K562 (cell line): ENCODE results near the gene SIGLEC5. TPM values are rescaled to one million over a fixed set of nuclear protein-coding genes. Genes with fewer than 3 reads are reported as not detected.
"Not testable (repeated sequence)": the region's sequence is repeated elsewhere in the genome, so short reads cannot be mapped to it uniquely, and the experiment has no call there.

Experiments used
- ATAC-seq: fragments of 200-7000 bp; cut with Tn5 transposase; 3 replicates; pipeline ENCODE4 v1.9.1; 2020; ENCODE audit warnings: moderate library complexity
- BruUV-seq: library from RNA; stranded (reverse); fragments of 400-500 nt; replicated peaks from 2 replicates; lab custom pipeline; 2021; lab: Mats Ljungman, UMichigan
- CTCF ChIA-PET: fragments of 300-600 bp; formaldehyde crosslinking; extraction: SDS; loops from one replicate; lab custom pipeline; 2021; ENCODE audit warnings: low intra/inter-chr PET ratio; lab: Yijun Ruan, JAX
- POLR2A ChIA-PET: fragments of 300-600, 350-650 bp; sonication (Branson Sonifier 250); formaldehyde crosslinking; extraction: SDS; loops from one replicate; lab custom pipeline; 2021; ENCODE audit warnings: antibody characterized with exemption, inconsistent platforms; lab: Yijun Ruan, JAX
- DNase-seq, 4 experiments: peaks; one replicate each; pipeline versions ENCODE4 v3.0.0 to v3.0.0-alpha.2; 2011 to 2018; ENCODE audit warnings: low spot score in 3 of 4, mixed read lengths in 3 of 4; ENCODE audit errors: extremely low read depth in 1 of 4
- FAIRE-seq: peaks from 2 replicates; lab custom pipeline; 2011; peaks lifted over from hg19 to GRCh38; lab: Jason Lieb, UNC
- H2AFZ ChIP-seq: 2 replicates; pipeline ENCODE4 v1.6.0; 2011; ENCODE audit warnings: low read depth, low read length, control low read depth, inconsistent platforms
- H3K27ac ChIP-seq: fragments of 200-600 bp; 3 replicates; pipeline ENCODE4 v1.8.0; 2011; ENCODE audit warnings: low read depth, mild to moderate bottlenecking, control low read depth, inconsistent platforms, low read length, moderate library complexity, mixed read lengths; ENCODE audit errors: extremely low read depth
- H3K27me3 ChIP-seq, 2 experiments: fragments of 300-600 bp in 1 of 2; 2 replicates in 1 of 2; 3 replicates in 1 of 2; pipeline versions ENCODE4 v1.6.0 to v1.8.0; 2011; ENCODE audit warnings: inconsistent platforms in 2 of 2, low read length in 2 of 2, mild to moderate bottlenecking in 1 of 2, mixed read lengths in 1 of 2, moderate library complexity in 1 of 2; ENCODE audit not compliant: control insufficient read depth in 2 of 2, insufficient read depth in 2 of 2
- H3K36me3 ChIP-seq: fragments of 300-600 bp; 3 replicates; pipeline ENCODE4 v1.8.0; 2011; ENCODE audit warnings: mild to moderate bottlenecking, low read length, inconsistent platforms; ENCODE audit not compliant: control insufficient read depth, insufficient read depth
- H3K4me1 ChIP-seq, 2 experiments: fragments of 200-600 bp in 1 of 2; replicated peaks in 1 of 2; 2 replicates in 1 of 2; 3 replicates in 1 of 2; pipeline versions ENCODE4 v1.5.1 to v1.8.0; 2011; ENCODE audit warnings: inconsistent platforms in 2 of 2, low read length in 2 of 2, mild to moderate bottlenecking in 1 of 2, mixed read lengths in 1 of 2, moderate library complexity in 1 of 2; ENCODE audit not compliant: control insufficient read depth in 2 of 2, insufficient read depth in 2 of 2
- H3K4me2 ChIP-seq: 2 replicates; pipeline ENCODE4 v1.6.1; 2011; ENCODE audit warnings: low read length, control low read depth, inconsistent platforms, mixed read lengths; ENCODE audit not compliant: insufficient read depth
- H3K4me3 ChIP-seq: fragments of 200-600 bp; sonication (generic), shearing (Covaris generic); 2 replicates; pipeline ENCODE4 v1.5.1; 2016; ENCODE audit warnings: control low read depth, inconsistent platforms
- H3K79me2 ChIP-seq: fragments of 200-600 bp; 3 replicates; pipeline ENCODE4 v1.8.0; 2011; ENCODE audit warnings: low read length, inconsistent platforms; ENCODE audit not compliant: control insufficient read depth, insufficient read depth
- H3K9ac ChIP-seq, 2 experiments: 2 replicates each; pipeline versions ENCODE4 v1.6.0 to v1.6.1; 2011; ENCODE audit warnings: low read depth in 2 of 2, low read length in 2 of 2, control low read depth in 1 of 2, inconsistent platforms in 1 of 2, mild to moderate bottlenecking in 1 of 2, mixed read lengths in 1 of 2; ENCODE audit not compliant: insufficient read depth in 1 of 2
- H3K9me1 ChIP-seq: one replicate; pipeline ENCODE4 v1.6.0; 2011; ENCODE audit warnings: inconsistent platforms, mild to moderate bottlenecking, low read length, moderate library complexity; ENCODE audit not compliant: control insufficient read depth, insufficient read depth
- H3K9me3 ChIP-seq: replicated peaks from 2 replicates; pipeline ENCODE4 v1.5.1; 2011; ENCODE audit warnings: low read depth, low read length, inconsistent platforms; ENCODE audit not compliant: control insufficient read depth, insufficient read depth
- H4K20me1 ChIP-seq: replicated peaks from 2 replicates; pipeline ENCODE4 v1.6.1; 2011; ENCODE audit warnings: low read length, inconsistent platforms, mixed read lengths; ENCODE audit not compliant: control insufficient read depth, insufficient read depth
- BRD4 ChIP-seq: fragments of 200-600 bp; sonication (generic); IDR thresholded peaks from 2 replicates; pipeline ENCODE4 v1.6.1; 2017; ENCODE audit warnings: inconsistent platforms
- C11orf30 ChIP-seq: fragments of 450-650 bp; IDR thresholded peaks from 2 replicates; pipeline ENCODE4 v1.6.1; 2016; ENCODE audit warnings: low read depth, mild to moderate bottlenecking
- CTCF ChIP-seq, 3 experiments: IDR thresholded peaks in 2 of 3; conservative IDR thresholded peaks in 1 of 3; 2 replicates each; pipeline ENCODE4 v1.5.1; 2011 to 2012; ENCODE audit warnings: low read length in 3 of 3, mild to moderate bottlenecking in 3 of 3, control low read depth in 2 of 3, improper control_type of control experiment in 1 of 3, inconsistent platforms in 1 of 3, low read depth in 1 of 3, mixed read lengths in 1 of 3, moderate library complexity in 1 of 3; ENCODE audit not compliant: insufficient read depth in 2 of 3
- GTF2A2 ChIP-seq: IDR thresholded peaks from 2 replicates; pipeline ENCODE4 v1.6.1; 2016; ENCODE audit warnings: mild to moderate bottlenecking, missing genetic modification characterization, missing compliant biosample characterization
- MAFG ChIP-seq: fragments of 450-650 bp; conservative IDR thresholded peaks from 2 replicates; pipeline ENCODE4 v1.6.1; 2016; ENCODE audit warnings: missing genetic modification characterization, missing compliant biosample characterization
- MED1 ChIP-seq: sonication (generic); formaldehyde crosslinking; IDR thresholded peaks from 2 replicates; pipeline ENCODE4 v1.8.1; 2023; ENCODE audit warnings: missing genetic modification reagents, borderline replicate concordance
- NFYB ChIP-seq: IDR thresholded peaks from 2 replicates; pipeline ENCODE4 v1.6.1; 2011; ENCODE audit warnings: mild to moderate bottlenecking, moderate library complexity; ENCODE audit not compliant: insufficient read length; ENCODE audit errors: extremely low read depth
- RAD21 ChIP-seq, 2 experiments: fragments of 250-450 bp in 1 of 2; fragments of 450-650 bp in 1 of 2; sonication (Bioruptor Pico) in 1 of 2; formaldehyde crosslinking in 1 of 2; IDR thresholded peaks in 1 of 2; conservative IDR thresholded peaks in 1 of 2; 2 replicates each; pipeline versions ENCODE4 v1.4.0 to v1.8.0; 2020 to 2022; ENCODE audit warnings: mild to moderate bottlenecking in 2 of 2, moderate library complexity in 1 of 2
- ZNF316 ChIP-seq: fragments of 450-650 bp; IDR thresholded peaks from 2 replicates; pipeline ENCODE4 v1.6.1; 2016
- WGBS: fragments of 100-300 bp; shearing (Covaris generic); methylation state at CpG from one replicate; pipeline ENCODE4 v1.1.6; 2016; ENCODE audit warnings: low coverage, mixed read lengths; ENCODE audit not compliant: insufficient coverage; ENCODE audit errors: missing lambda C conversion rate; 5-methylcytosine and 5-hydroxymethylcytosine counted together
- in situ Hi-C: fragments of 300-500 bp; cut with MboI; formaldehyde crosslinking; loops from 4 replicates; pipeline ENCODE4 v1.15.0; 2018; ENCODE audit warnings: inconsistent platforms, mixed read lengths
- intact Hi-C: fragments of 100-400 bp; cut with micrococcal nuclease; formaldehyde crosslinking; loops from 2 replicates; pipeline ENCODE4 v1.14.2; 2022
- polyA plus RNA-seq, 8 experiments: library from polyadenylated mRNA; depleted of rRNA in 4 of 8; stranded (reverse) in 5 of 8; unstranded in 3 of 8; fragments of >200 nt; fragmentation: Nextera tagmentation in 2 of 8; fragmentation: Illumina TruSeq in 1 of 8; extraction: Ambion mirVana in 2 of 8; extraction: Trizol in 1 of 8; gene quantifications; 2 replicates each; pipeline versions ENCODE4 v1.2.1 to v1.2.3, GENCODE V29; 2011 to 2014; ENCODE audit warnings: inconsistent platforms in 1 of 8, missing spikeins in 1 of 8
- total RNA-seq, 7 experiments: library from RNA; depleted of rRNA in 6 of 7; stranded (reverse); fragments of >200 nt in 6 of 7; fragmentation: Illumina TruSeq in 2 of 7; extraction: Trizol in 2 of 7; gene quantifications; 2 replicates each; pipeline versions ENCODE4 v1.2.1 to v1.2.3, GENCODE V29; 2011 to 2021; ENCODE audit warnings: low replicate concordance in 1 of 7

Gene SIGLEC5
- total and polyA plus RNA-seq, 9 of the 15 experiments (the other 6 are each of a cell fraction or from before 2014, with no cell fraction given) = 0.14 TPM; not detected in 8

DNA sequence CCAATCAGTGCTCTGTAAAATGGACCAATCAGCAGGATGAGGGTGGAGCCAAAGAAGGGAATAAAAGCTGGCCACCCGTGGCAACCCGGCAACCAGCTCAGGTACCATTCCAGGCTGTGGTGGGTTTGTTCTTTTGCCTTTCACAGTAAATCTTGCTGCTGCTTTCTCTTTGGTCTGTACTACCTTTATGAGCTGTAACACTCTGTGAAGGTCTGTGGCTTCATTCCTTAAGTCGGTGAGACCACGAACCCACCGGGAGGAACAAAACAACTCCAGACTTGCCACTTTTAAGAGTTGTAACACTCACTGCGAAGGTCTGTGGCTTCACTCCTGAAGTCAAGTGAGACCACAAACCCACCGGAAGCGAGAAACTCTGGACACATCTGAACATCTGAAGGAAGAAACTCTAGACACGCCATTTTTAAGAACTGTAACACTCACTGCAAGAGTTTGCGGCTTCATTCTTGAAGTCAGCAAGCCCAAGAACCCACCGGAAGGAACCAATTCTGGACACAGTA lies 46.4 kb upstream of the SIGLEC5 start:
- no peak for DNase-seq
- intact Hi-C loops = no loop called here
- H3K27ac ChIP-seq = no peak overlapping the region

DNA sequence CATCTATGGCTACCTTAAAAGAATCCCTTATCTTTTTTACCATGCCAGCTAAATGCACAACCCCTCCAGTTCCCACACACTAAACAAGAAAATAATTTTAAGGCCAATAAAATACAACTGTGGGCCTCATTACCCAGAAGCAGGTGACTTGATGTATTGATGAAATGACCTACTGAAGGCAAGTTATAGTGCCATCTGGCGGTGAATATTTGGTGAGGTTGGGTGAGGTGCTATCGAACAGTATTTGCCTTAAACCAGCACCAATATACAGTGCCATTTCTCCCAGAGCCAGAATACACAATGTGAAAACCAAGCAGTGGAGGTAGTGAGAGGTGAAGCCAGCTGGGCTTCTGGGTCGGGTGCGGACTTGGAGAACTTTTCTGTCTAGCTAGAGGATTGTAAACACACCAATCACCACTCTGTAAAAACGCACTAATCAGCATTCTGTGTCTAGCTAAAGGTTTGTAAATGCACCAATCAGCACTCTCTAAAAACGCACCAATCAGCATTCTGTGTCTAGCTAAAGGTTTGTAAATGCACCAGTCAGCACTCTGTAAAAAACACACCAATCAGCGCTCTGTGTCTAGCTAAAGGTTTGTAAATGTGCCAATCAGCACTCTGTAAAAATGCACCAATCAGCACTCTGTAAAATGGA lies 45.8 kb upstream of the SIGLEC5 start:
- intact Hi-C loops, H2AFZ ChIP-seq, BruUV-seq, H3K27me3 ChIP-seq, in situ Hi-C loops, H3K9me3 ChIP-seq, ATAC-seq, H3K4me1 ChIP-seq, H3K27ac ChIP-seq, FAIRE-seq, H3K9ac ChIP-seq, H4K20me1 ChIP-seq, CTCF ChIA-PET, H3K79me2 ChIP-seq, H3K36me3 ChIP-seq, H3K4me2 ChIP-seq, H3K9me1 ChIP-seq, H3K4me3 ChIP-seq: not testable (repeated sequence)
- peak in 3 of 4 experiments; percentile 27 to 40 (median 36) for DNase-seq
- 48% methylated on average over 7 of the region's 7 CpGs for WGBS
- POLR2A ChIA-PET = interaction anchor here (0.7 to 1.3 kb wide), 3 partner anchors 13 to 286 kb away, joined by 3 to 5 read pairs (median 3); no protein-coding TSS in a partner anchor
- TF ChIP-seq RAD21 (CRISPR knock-in tag; conservative IDR thresholded peaks at IDR 0.05 in 1 of 2, IDR thresholded peaks at IDR 0.05 in 1 of 2) (0 out of 4 replicates have a peak, but pooled peaks of 1 of the 2 experiments have one; percentile 9), ZNF316 (peak; percentile 78), NFYB (peak; percentile 62), MAFG (tag) (peak; percentile 50; the same call in 1 of the 2 replicates), CTCF (IDR thresholded peaks at IDR 0.05 in 2 of 3, conservative IDR thresholded peaks at IDR 0.05 in 1 of 3; ENCODE audit: insufficient read depth in 2 of 3, low read depth in 1 of 3, low read length in 3 of 3) (peak; percentile 24 to 40 (median 27); a peak in 2 of 6 replicates), C11orf30 (peak; percentile 61; the same call in 1 of the 2 replicates)
- TF ChIP-seq, all 486 proteins: peak for 6; not testable (repeated sequence) for 480

More for the DNA sequence above, 46.4 kb upstream of the SIGLEC5 start:
- no peak overlapping the region for H3K4me3 ChIP-seq
- no TSS peak for BruUV-seq
- no peak overlapping the region for H3K4me2 ChIP-seq
- peaks cover 3% of the 10 kb centered on the region; the same call in 1 of the 2 replicates for H3K9me3 ChIP-seq
- no peaks in the 10 kb centered on the region for H3K27me3 ChIP-seq
- no peak for TF ChIP-seq BRD4
- 0 out of 2 replicates have a peak, but pooled peaks have one; percentile 22 for TF ChIP-seq C11orf30
- TF ChIP-seq GTF2A2 = no peak
- TF ChIP-seq NFYB = peak; percentile 48
- TF ChIP-seq MED1 (CRISPR knock-in tag) = no peak
- peak; percentile 33; the same call in 1 of the 2 replicates for TF ChIP-seq ZNF316
- CTCF ChIA-PET = no interaction called here
- ATAC-seq = no peak
- no peaks in the 10 kb centered on the region for H3K36me3 ChIP-seq
- 51% methylated on average over 7 of the region's 11 CpGs for WGBS
- in situ Hi-C loops = no loop called here
- FAIRE-seq = no peak
- no peaks in the 10 kb centered on the region for H4K20me1 ChIP-seq
- no peaks in the 10 kb centered on the region for H3K9me1 ChIP-seq
- H3K4me1 ChIP-seq = no peaks in the 10 kb centered on the region
- no peaks in the 10 kb centered on the region for H3K79me2 ChIP-seq
- POLR2A ChIA-PET = interaction anchor here (0.6 to 1.2 kb wide), 2 partner anchors 20 to 104 kb away, joined by 3 read pairs; no protein-coding TSS in a partner anchor
- H3K9ac ChIP-seq = no peak overlapping the region
- H2AFZ ChIP-seq = no peak overlapping the region
